H9 (cell line): Measurements from ENCODE around the gene TMA7. TPM values are rescaled to one million over a fixed set of nuclear protein-coding genes. Genes with fewer than 3 reads are reported as not detected.
A peak's percentile ranks its signal among the peaks of the same experiment; 100 is the strongest.

Source experiments
- DNase-seq: peaks from one replicate; pipeline ENCODE4 v3.0.0-alpha.2; 2017
- H2AFZ ChIP-seq: one replicate; pipeline ENCODE4 v1.6.1; 2013; ENCODE audit warnings: mild to moderate bottlenecking, low read length, control low read depth, moderate library complexity
- H2AK5ac ChIP-seq: 2 replicates; pipeline ENCODE4 v1.6.1; 2013; ENCODE audit warnings: low read length, control low read depth, mixed read lengths; ENCODE audit not compliant: insufficient read length
- H2BK120ac ChIP-seq: one replicate; pipeline ENCODE4 v1.6.1; 2013; ENCODE audit warnings: low read depth, mild to moderate bottlenecking, low read length, control low read depth, inconsistent platforms; ENCODE audit not compliant: poor library complexity, severe bottlenecking
- H2BK12ac ChIP-seq: 2 replicates; pipeline ENCODE4 v1.6.1; 2013; ENCODE audit warnings: low read length, control low read depth, mixed read lengths, low read depth; ENCODE audit not compliant: insufficient read length
- H2BK15ac ChIP-seq: 2 replicates; pipeline ENCODE4 v1.6.1; 2013; ENCODE audit warnings: low read depth, low read length, control low read depth
- H2BK20ac ChIP-seq: one replicate; pipeline ENCODE4 v1.6.1; 2013; ENCODE audit warnings: low read depth, mild to moderate bottlenecking, low read length, control low read depth, inconsistent platforms; ENCODE audit not compliant: poor library complexity, severe bottlenecking
- H2BK5ac ChIP-seq: 2 replicates; pipeline ENCODE4 v1.6.1; 2013; ENCODE audit warnings: low read length, control low read depth, mixed read lengths; ENCODE audit not compliant: insufficient read length
- H3K14ac ChIP-seq: 2 replicates; pipeline ENCODE4 v1.6.1; 2013; ENCODE audit warnings: low read length, control low read depth; ENCODE audit not compliant: insufficient read depth
- H3K18ac ChIP-seq: 2 replicates; pipeline ENCODE4 v1.6.1; 2013; ENCODE audit warnings: low read depth, mild to moderate bottlenecking, mixed read lengths, low read length, control low read depth; ENCODE audit not compliant: insufficient read length
- H3K23ac ChIP-seq: 2 replicates; pipeline ENCODE4 v1.6.1; 2013; ENCODE audit warnings: low read length, control low read depth, mixed read lengths, low read depth; ENCODE audit not compliant: insufficient read length
- H3K23me2 ChIP-seq: 2 replicates; pipeline ENCODE4 v1.6.1; 2013; ENCODE audit warnings: low read depth, mild to moderate bottlenecking, mixed read lengths, low read length, control low read depth; ENCODE audit not compliant: insufficient read length, poor library complexity, severe bottlenecking
- H3K27ac ChIP-seq: 2 replicates; pipeline ENCODE4 v1.5.1; 2013; ENCODE audit warnings: low read length, control low read depth, mixed read lengths, low read depth; ENCODE audit not compliant: insufficient read length
- H3K27me3 ChIP-seq: 2 replicates; pipeline ENCODE4 v1.6.1; 2013; ENCODE audit warnings: low read length, control low read depth, inconsistent platforms; ENCODE audit not compliant: insufficient read depth
- H3K4ac ChIP-seq: 2 replicates; pipeline ENCODE4 v1.6.1; 2013; ENCODE audit warnings: low read depth, mild to moderate bottlenecking, control low read depth, inconsistent platforms, low read length, moderate library complexity
- H3K4me1 ChIP-seq: 2 replicates; pipeline ENCODE4 v1.6.1; 2013; ENCODE audit warnings: low read length, control low read depth, inconsistent platforms; ENCODE audit not compliant: insufficient read depth
- H3K4me2 ChIP-seq: 2 replicates; pipeline ENCODE4 v1.6.1; 2013; ENCODE audit warnings: low read length, control low read depth, mixed read lengths; ENCODE audit not compliant: insufficient read length, insufficient read depth
- H3K56ac ChIP-seq: 2 replicates; pipeline ENCODE4 v1.6.1; 2013; ENCODE audit warnings: low read depth, mild to moderate bottlenecking, mixed read lengths, low read length, control low read depth; ENCODE audit not compliant: insufficient read length
- H3K79me1 ChIP-seq: 2 replicates; pipeline ENCODE4 v1.6.1; 2013; ENCODE audit warnings: low read depth, mild to moderate bottlenecking, moderate library complexity, low read length, control low read depth, inconsistent platforms; ENCODE audit not compliant: insufficient read depth, poor library complexity, severe bottlenecking
- H3K79me2 ChIP-seq: 2 replicates; pipeline ENCODE4 v1.6.1; 2013; ENCODE audit warnings: low read length, control low read depth, inconsistent platforms; ENCODE audit not compliant: insufficient read depth
- H3K9ac ChIP-seq: 2 replicates; pipeline ENCODE4 v1.6.1; 2013; ENCODE audit warnings: low read length, control low read depth, mixed read lengths; ENCODE audit not compliant: insufficient read length; ENCODE audit errors: extremely low read depth
- H3K9me3 ChIP-seq: one replicate; pipeline ENCODE4 v1.6.1; 2013; ENCODE audit warnings: low read depth, low read length, inconsistent platforms; ENCODE audit not compliant: control insufficient read depth
- H3T11ph ChIP-seq: one replicate; pipeline ENCODE4 v1.6.1; 2013; ENCODE audit warnings: mild to moderate bottlenecking, low read length, control low read depth, inconsistent platforms
- H4K20me1 ChIP-seq: one replicate; pipeline ENCODE4 v1.6.1; 2013; ENCODE audit not compliant: control insufficient read depth, insufficient read length, insufficient read depth
- H4K5ac ChIP-seq: 2 replicates; pipeline ENCODE4 v1.6.1; 2013; ENCODE audit warnings: low read depth, mild to moderate bottlenecking, mixed read lengths, low read length, control low read depth; ENCODE audit not compliant: insufficient read length
- H4K8ac ChIP-seq: replicated peaks from 2 replicates; pipeline ENCODE4 v1.6.1; 2013; ENCODE audit warnings: low read length, control low read depth, mixed read lengths, low read depth; ENCODE audit not compliant: insufficient read length
- H4K91ac ChIP-seq: 2 replicates; pipeline ENCODE4 v1.6.1; 2013; ENCODE audit warnings: low read depth, mild to moderate bottlenecking, moderate library complexity, mixed read lengths, low read length, control low read depth; ENCODE audit not compliant: insufficient read length
- H3K27ac Mint-ChIP-seq, 3 experiments: 2 replicates in 2 of 3; 3 replicates in 1 of 3; pipeline ENCODE4 v1.8.0; 2020 to 2021; ENCODE audit warnings: mixed read lengths in 3 of 3, mild to moderate bottlenecking in 1 of 3, moderate library complexity in 1 of 3
- H3K27me3 Mint-ChIP-seq: 2 replicates; pipeline ENCODE4 v1.8.0; 2021; ENCODE audit warnings: low read depth, mild to moderate bottlenecking, moderate library complexity, mixed read lengths
- H3K36me3 Mint-ChIP-seq, 3 experiments: 2 replicates in 2 of 3; 3 replicates in 1 of 3; pipeline ENCODE4 v1.8.0; 2020 to 2021; ENCODE audit warnings: low read depth in 3 of 3, mixed read lengths in 3 of 3; ENCODE audit not compliant: insufficient read depth in 1 of 3
- H3K4me1 Mint-ChIP-seq, 2 experiments: 2 replicates each; pipeline ENCODE4 v1.8.0; 2020; ENCODE audit warnings: mixed read lengths in 2 of 2
- H3K4me3 Mint-ChIP-seq, 2 experiments: 2 replicates in 1 of 2; 3 replicates in 1 of 2; pipeline ENCODE4 v1.8.0; 2020 to 2021; ENCODE audit warnings: mild to moderate bottlenecking in 2 of 2, mixed read lengths in 2 of 2, moderate library complexity in 1 of 2
- H3K9me3 Mint-ChIP-seq, 2 experiments: 2 replicates in 1 of 2; 3 replicates in 1 of 2; pipeline ENCODE4 v1.8.0; 2020; ENCODE audit warnings: mild to moderate bottlenecking in 2 of 2, mixed read lengths in 2 of 2, moderate library complexity in 1 of 2
- WGBS: extraction: QIAGEN DNeasy Blood & Tissue Kit; methylation state at CpG from one replicate; pipeline ENCODE4 v1.1.7; 2013; ENCODE audit warnings: missing lambda C conversion rate, low lambda C conversion rate, mixed read lengths; ENCODE audit not compliant: insufficient read length; ENCODE audit errors: extremely low coverage; 5-methylcytosine and 5-hydroxymethylcytosine counted together
- total RNA-seq: library from RNA; stranded (reverse); gene quantifications from 2 replicates; pipeline ENCODE4 v1.2.1, GENCODE V29; 2021
- TF ChIP-seq, protein P1 (sequence below): fragments of 200-600 bp; sonication (generic); conservative IDR thresholded peaks from 3 replicates; pipeline ENCODE4 v1.8.0; 2021; ENCODE audit warnings: antibody characterized with exemption, mild to moderate bottlenecking

TMA7 gene
- total RNA-seq, 1 experiment from 2014 or later, result 305 TPM

DNA sequence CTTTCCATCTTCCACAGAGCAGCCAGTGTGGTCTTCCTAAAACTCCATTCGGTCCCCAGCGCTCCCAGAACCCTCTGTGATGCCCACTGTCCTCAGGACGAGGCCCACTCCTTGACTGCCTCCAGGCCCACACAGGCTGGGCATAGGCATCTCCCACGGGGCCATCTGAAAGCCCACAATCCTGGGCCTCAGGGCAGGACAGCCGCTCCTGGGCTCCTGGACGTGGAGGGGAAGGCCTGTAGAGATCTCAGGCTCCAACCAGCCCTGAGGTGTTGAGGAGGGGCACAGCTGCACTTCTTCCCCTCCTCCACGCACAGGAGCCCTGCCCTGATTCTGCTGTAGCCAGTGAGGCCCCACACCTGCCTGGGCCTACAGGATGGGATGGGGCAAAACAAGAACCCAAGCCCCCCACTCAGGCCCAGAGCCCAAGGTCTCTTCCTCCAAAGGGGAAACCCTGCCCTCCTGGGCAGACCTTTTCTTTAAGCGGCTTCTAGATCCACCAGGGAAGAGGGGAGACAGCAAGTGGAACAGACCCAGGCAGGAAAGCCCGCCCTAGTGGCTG lies 38.0 kb downstream of the TMA7 start:
- Histone ChIP-seq H2BK20ac (no peak overlapping the region), H2AK5ac (no peak overlapping the region), H4K8ac (no peak overlapping the region), H3K27me3 (no peaks in the 10 kb centered on the region), H3K4me1 (peaks cover 7% of the 10 kb centered on the region; the same call in 1 of the 2 replicates), H4K20me1 (no peaks in the 10 kb centered on the region), H3K4ac (no peak overlapping the region), H2BK12ac (no peak overlapping the region), H3K18ac (no peak overlapping the region), H3K56ac (no peak overlapping the region), H2BK120ac (no peak overlapping the region), H3K79me1 (no peaks in the 10 kb centered on the region), H3K27ac (no peak overlapping the region), H2BK15ac (no peak overlapping the region), H3K9me3 (no peaks in the 10 kb centered on the region), H4K5ac (no peak overlapping the region), H3K14ac (no peak overlapping the region), H3K23me2 (no peaks in the 10 kb centered on the region), H2BK5ac (no peak overlapping the region), H3T11ph (no peak overlapping the region), H3K4me2 (no peak overlapping the region), H4K91ac (no peak overlapping the region), H2AFZ (no peak overlapping the region), H3K9ac (no peak overlapping the region), H3K79me2 (no peaks in the 10 kb centered on the region), H3K23ac (no peak overlapping the region)
- DNase-seq, result no peak
- peaks cover 5 to 6% (median 6%) of the 10 kb centered on the region in 3 experiments; a peak in 6 of 7 replicates for H3K36me3 Mint-ChIP-seq
- peaks cover 40 to 42% of the 10 kb centered on the region in 2 experiments for H3K4me1 Mint-ChIP-seq
- H3K4me3 Mint-ChIP-seq, result no peak overlapping the region
- TF ChIP-seq, protein P1, sequence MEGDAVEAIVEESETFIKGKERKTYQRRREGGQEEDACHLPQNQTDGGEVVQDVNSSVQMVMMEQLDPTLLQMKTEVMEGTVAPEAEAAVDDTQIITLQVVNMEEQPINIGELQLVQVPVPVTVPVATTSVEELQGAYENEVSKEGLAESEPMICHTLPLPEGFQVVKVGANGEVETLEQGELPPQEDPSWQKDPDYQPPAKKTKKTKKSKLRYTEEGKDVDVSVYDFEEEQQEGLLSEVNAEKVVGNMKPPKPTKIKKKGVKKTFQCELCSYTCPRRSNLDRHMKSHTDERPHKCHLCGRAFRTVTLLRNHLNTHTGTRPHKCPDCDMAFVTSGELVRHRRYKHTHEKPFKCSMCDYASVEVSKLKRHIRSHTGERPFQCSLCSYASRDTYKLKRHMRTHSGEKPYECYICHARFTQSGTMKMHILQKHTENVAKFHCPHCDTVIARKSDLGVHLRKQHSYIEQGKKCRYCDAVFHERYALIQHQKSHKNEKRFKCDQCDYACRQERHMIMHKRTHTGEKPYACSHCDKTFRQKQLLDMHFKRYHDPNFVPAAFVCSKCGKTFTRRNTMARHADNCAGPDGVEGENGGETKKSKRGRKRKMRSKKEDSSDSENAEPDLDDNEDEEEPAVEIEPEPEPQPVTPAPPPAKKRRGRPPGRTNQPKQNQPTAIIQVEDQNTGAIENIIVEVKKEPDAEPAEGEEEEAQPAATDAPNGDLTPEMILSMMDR, result no peak
- H3K27me3 Mint-ChIP-seq, result no peaks in the 10 kb centered on the region
- WGBS, result no CpG with 5 or more reads among the region's 9 CpGs
- H3K27ac Mint-ChIP-seq, result peak overlapping the region in 2 of 3 experiments; percentile 75 to 82; a peak in 4 of 7 replicates
- H3K9me3 Mint-ChIP-seq, result no peaks in the 10 kb centered on the region
